Stimulated activated effector memory CD8-positive, alpha-beta T cell treated with anti-CD3 and anti-CD28 coated beads, Interleukin-12 subunit alpha, Interleukin-12 subunit beta, amount 100 ng/mL, for 72 hours (primary cell): ENCODE data around the gene AUTS2.

ENCODE experiments used
- ATAC-seq: fragments of 150-1000 bp; cut with Tn5 transposase; 2 replicates; pipeline ENCODE4 v1.10.0; 2021
- DNase-seq, 2 donors: peaks; one replicate each; pipeline ENCODE4 v3.0.0; 2021 to 2022; ENCODE audit warnings: low spot score in 2 of 2
- H3K27ac Mint-ChIP-seq: one replicate; pipeline ENCODE4 v1.8.0; 2022; ENCODE audit warnings: mild to moderate bottlenecking, mixed read lengths
- H3K36me3 Mint-ChIP-seq: one replicate; pipeline ENCODE4 v1.8.0; 2022; ENCODE audit warnings: mild to moderate bottlenecking, mixed read lengths
- H3K4me1 Mint-ChIP-seq: one replicate; pipeline ENCODE4 v1.8.0; 2022; ENCODE audit warnings: mixed read lengths
- H3K4me3 Mint-ChIP-seq: one replicate; pipeline ENCODE4 v1.8.0; 2022; ENCODE audit warnings: mild to moderate bottlenecking, mixed read lengths
- H3K9me3 Mint-ChIP-seq: one replicate; pipeline ENCODE4 v1.8.0; 2022; ENCODE audit warnings: mixed read lengths

The AUTS2 gene

DNA sequence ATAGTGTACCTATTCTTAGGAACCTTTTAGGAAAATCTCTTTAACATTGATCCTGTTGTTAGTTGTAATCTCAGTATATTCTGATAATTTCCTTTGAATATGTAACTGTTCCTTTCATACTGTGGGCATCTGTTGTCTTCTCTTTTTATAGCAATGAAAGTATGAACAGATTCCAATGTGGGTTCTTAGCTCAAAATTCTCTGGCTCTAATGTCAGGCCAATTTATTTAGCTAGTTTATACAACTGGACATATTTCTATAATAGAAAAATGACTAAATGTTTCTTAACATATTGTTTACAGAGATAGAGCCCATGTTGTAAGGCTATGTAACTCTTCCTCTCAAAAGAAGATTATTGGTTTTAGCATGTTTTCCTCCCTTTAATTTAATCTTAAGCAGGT, 363.2 kb downstream of the AUTS2 start:
- Mint-ChIP-seq H3K4me3 (no peak overlapping the region), H3K4me1 (peaks cover 8% of the 10 kb centered on the region), H3K36me3 (no peaks in the 10 kb centered on the region), H3K9me3 (no peaks in the 10 kb centered on the region), H3K27ac (no peak overlapping the region)
- DNase-seq (no peak), ATAC-seq (no peak)

GRCh38 chr7:69962186-69963065, 364.2 kb downstream of the AUTS2 start:
- H3K4me3 Mint-ChIP-seq: no peak overlapping the region
- H3K36me3 Mint-ChIP-seq: no peaks in the 10 kb centered on the region
- H3K4me1 Mint-ChIP-seq: peaks cover 8% of the 10 kb centered on the region
- H3K27ac Mint-ChIP-seq: no peak overlapping the region
- no peak for ATAC-seq
- no peak for DNase-seq
- H3K9me3 Mint-ChIP-seq: no peaks in the 10 kb centered on the region

DNA sequence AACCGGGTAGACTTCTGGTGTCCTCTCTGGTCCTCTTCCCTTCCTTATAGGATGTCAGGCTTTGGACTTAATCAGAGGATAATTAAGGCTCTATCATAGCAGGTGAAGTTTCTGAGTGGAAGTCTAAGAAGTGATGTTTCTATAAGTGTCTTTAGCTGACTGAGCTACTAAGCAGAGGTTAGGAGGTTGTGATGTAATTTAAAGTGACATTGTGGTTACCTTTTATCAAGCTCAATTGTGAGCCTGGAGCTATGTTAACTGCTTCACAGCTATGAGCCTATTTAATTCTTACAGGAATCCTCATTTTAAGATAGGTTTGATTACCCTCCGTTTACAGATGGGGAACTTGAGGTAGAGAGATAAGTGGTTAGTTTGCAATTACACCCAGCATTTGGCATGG, 365.1 kb downstream of the AUTS2 start:
- H3K36me3 Mint-ChIP-seq: no peaks in the 10 kb centered on the region
- no peaks in the 10 kb centered on the region for H3K9me3 Mint-ChIP-seq
- DNase-seq (no peak), ATAC-seq (no peak)
- no peak overlapping the region for H3K4me3 Mint-ChIP-seq
- H3K4me1 Mint-ChIP-seq: peaks cover 8% of the 10 kb centered on the region
- no peak overlapping the region for H3K27ac Mint-ChIP-seq

DNA sequence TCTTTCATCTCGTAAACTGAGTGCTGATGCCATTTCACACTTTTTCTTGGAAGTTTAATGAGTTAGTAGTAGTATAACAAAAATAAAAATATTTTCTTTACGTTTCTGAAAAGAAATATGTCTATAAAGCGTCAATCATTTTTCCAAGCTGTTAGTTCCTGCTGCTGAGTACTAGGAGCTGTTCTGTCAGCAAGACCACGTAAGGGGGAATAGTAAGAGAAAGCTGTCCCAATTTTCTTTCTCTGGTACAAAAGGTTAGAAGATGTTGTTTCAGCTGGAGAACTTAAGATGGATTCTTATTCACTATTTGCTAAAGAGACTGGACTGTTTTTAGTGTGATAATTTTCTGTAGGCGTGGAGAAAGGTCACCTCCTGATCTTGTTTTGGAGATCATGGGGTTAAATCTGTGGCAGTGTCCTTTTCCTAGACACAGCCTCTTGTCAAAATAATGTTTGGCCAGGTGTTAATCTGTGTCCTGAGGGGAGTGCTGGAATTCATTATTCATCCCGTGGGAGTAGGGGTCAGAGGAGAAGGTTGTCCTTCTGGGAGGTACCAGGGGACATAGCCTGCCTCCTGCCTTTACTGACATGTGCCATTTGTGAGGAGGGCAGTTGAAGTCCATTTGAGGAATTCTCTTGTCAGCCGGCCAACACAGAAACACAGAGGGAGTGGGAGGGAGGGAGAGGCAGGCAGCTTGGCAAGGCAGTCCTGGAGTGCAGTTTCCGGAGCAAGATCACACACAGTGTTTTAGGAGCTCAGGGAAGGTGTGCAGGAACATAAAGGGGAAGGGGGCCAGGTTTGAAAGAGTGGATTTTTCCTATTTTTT, 368.7 kb downstream of the AUTS2 start:
- Mint-ChIP-seq H3K4me3 (no peak overlapping the region), H3K9me3 (no peaks in the 10 kb centered on the region), H3K4me1 (peaks cover 8% of the 10 kb centered on the region), H3K27ac (no peak overlapping the region), H3K36me3 (no peaks in the 10 kb centered on the region)
- DNase-seq: no peak
- ATAC-seq: no peak

DNA sequence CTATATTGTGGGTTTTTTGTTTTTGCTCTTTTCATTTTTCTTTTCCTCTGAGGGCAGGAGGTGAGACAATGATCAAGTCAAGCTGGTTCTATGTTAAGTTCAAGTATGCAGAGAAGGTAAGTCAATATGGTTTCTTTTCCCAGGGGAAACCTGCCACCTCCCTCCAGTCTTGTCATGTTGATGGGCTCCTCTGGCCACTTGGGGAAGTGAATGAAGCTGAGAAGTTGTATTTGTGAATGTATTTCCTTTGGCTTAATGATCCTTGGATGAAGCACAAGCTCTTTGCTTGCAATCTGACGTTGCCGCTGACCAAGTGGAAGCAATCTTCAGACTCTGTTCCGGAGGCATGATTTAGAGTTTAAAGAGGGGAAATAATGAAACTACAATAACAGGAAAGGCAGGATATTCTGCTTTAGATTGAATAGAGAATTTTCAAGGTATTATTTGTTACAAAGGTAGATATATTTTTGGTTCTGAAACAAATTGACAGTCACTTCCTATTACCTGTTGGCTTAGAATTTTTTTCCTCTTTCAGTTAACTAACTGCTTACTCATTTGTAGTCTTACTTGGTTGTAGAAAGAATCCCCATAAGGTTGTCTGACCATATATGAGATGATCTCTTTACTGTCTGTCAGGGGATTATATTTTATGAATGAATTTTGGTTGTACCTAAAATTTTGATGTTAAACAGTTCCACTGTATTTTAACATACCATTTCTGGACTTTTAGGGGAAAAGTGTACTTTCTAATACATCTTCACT, 369.6 kb downstream of the AUTS2 start:
- Mint-ChIP-seq H3K27ac (no peak overlapping the region), H3K9me3 (no peaks in the 10 kb centered on the region), H3K36me3 (no peaks in the 10 kb centered on the region), H3K4me3 (no peak overlapping the region), H3K4me1 (peaks cover under 1% of the 10 kb centered on the region)
- no peak for DNase-seq
- ATAC-seq: no peak

- Mint-ChIP-seq H3K4me1 (no peaks in the 10 kb centered on the region), H3K9me3 (no peaks in the 10 kb centered on the region), H3K4me3 (no peak overlapping the region), H3K27ac (no peak overlapping the region), H3K36me3 (no peaks in the 10 kb centered on the region)
- no peak for ATAC-seq
- DNase-seq: no peak
Measured at GRCh38 chr7:69968969-69969556, 370.8 kb downstream of the AUTS2 start.

- H3K36me3 Mint-ChIP-seq: no peaks in the 10 kb centered on the region
- no peaks in the 10 kb centered on the region for H3K4me1 Mint-ChIP-seq
- ATAC-seq (no peak), DNase-seq (no peak)
- no peak overlapping the region for H3K27ac Mint-ChIP-seq
- no peaks in the 10 kb centered on the region for H3K9me3 Mint-ChIP-seq
- no peak overlapping the region for H3K4me3 Mint-ChIP-seq
Measured at GRCh38 chr7:69981646-69982045, 383.4 kb downstream of the AUTS2 start.

DNA sequence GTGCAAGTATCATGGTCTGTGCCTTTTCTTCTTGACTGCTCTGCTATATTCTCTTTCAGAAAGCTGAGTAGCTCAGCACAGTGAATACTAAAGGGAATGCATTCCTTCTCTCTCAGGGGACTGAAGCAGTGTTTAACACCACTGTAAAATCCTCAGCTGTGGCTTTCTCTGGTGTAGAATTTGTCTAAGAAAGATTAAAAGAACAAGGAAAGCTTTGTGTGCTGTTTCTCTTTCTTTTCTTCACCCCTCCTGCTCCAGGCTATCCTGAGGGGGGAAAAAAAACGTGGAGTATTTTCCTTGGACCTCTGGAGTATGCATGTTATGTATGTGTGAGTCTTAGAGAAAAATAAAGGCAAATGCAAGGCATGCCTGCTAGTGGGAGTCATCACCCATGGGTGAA, 383.9 kb downstream of the AUTS2 start:
- no peaks in the 10 kb centered on the region for H3K9me3 Mint-ChIP-seq
- ATAC-seq (no peak), DNase-seq (no peak)
- no peaks in the 10 kb centered on the region for H3K4me1 Mint-ChIP-seq
- no peak overlapping the region for H3K4me3 Mint-ChIP-seq
- no peaks in the 10 kb centered on the region for H3K36me3 Mint-ChIP-seq
- no peak overlapping the region for H3K27ac Mint-ChIP-seq

GRCh38 chr7:69989551-69989950, 391.3 kb downstream of the AUTS2 start:
- DNase-seq (no peak), ATAC-seq (no peak)
- H3K27ac Mint-ChIP-seq: no peak overlapping the region
- no peaks in the 10 kb centered on the region for H3K36me3 Mint-ChIP-seq
- H3K4me1 Mint-ChIP-seq: no peaks in the 10 kb centered on the region
- no peaks in the 10 kb centered on the region for H3K9me3 Mint-ChIP-seq
- H3K4me3 Mint-ChIP-seq: no peak overlapping the region

- Mint-ChIP-seq H3K27ac (no peak overlapping the region), H3K4me1 (no peaks in the 10 kb centered on the region), H3K36me3 (no peaks in the 10 kb centered on the region), H3K9me3 (no peaks in the 10 kb centered on the region), H3K4me3 (no peak overlapping the region)
- DNase-seq (no peak), ATAC-seq (peak; percentile 67)
Measured at GRCh38 chr7:69992938-69993337, 394.7 kb downstream of the AUTS2 start.

- DNase-seq (no peak), ATAC-seq (no peak)
- Mint-ChIP-seq H3K36me3 (no peaks in the 10 kb centered on the region), H3K4me1 (no peaks in the 10 kb centered on the region), H3K27ac (no peak overlapping the region), H3K4me3 (no peak overlapping the region), H3K9me3 (no peaks in the 10 kb centered on the region)
Measured at GRCh38 chr7:69994218-69994617, 395.9 kb downstream of the AUTS2 start.

GRCh38 chr7:69994886-69995542, 396.7 kb downstream of the AUTS2 start:
- ATAC-seq (no peak), DNase-seq (no peak)
- no peaks in the 10 kb centered on the region for H3K9me3 Mint-ChIP-seq
- no peak overlapping the region for H3K27ac Mint-ChIP-seq
- H3K4me3 Mint-ChIP-seq: no peak overlapping the region
- H3K36me3 Mint-ChIP-seq: no peaks in the 10 kb centered on the region
- H3K4me1 Mint-ChIP-seq: no peaks in the 10 kb centered on the region

DNA sequence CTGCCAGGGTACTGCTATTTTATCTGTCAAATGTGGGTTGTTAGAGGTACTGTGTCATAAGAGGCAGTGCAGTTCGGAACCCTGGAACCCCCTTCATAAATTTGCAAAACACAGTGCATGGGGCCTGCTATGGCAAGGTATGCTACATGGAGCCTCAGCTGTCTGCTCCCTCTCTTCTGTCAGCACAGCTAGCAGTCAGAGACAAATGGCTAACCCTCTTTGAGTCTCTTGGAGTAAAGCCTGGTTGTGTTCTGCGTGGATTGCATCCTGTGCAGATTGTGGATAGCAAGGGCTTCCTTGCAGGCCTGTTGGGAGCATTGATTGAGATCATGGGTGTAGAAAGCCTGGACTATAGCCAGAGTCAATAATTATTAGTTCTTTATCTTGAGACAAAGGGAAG, 397.8 kb downstream of the AUTS2 start:
- Mint-ChIP-seq H3K27ac (no peak overlapping the region), H3K4me1 (no peaks in the 10 kb centered on the region), H3K36me3 (no peaks in the 10 kb centered on the region), H3K4me3 (no peak overlapping the region), H3K9me3 (no peaks in the 10 kb centered on the region)
- DNase-seq (no peak), ATAC-seq (no peak)

- Mint-ChIP-seq H3K27ac (no peak overlapping the region), H3K4me3 (no peak overlapping the region), H3K4me1 (no peaks in the 10 kb centered on the region), H3K9me3 (no peaks in the 10 kb centered on the region), H3K36me3 (no peaks in the 10 kb centered on the region)
- ATAC-seq (no peak), DNase-seq (no peak)
Measured at GRCh38 chr7:70000737-70001348, 402.6 kb downstream of the AUTS2 start.
